NOMO-1 (cell line): ENCODE measurements around the gene CTSC.

Experiments used
- DNase-seq, 2 experiments: peaks; one replicate each; lab custom pipeline; 2025; ENCODE audit not compliant: unreplicated experiment in 2 of 2; lab: John Stamatoyannopoulos, UW

The CTSC gene

GRCh38 chr11:88337181-88337986 is at the start of gene CTSC:
TSS of gene CTSC (minus strand) at chr11:88337736. CDS start at chr11:88337672, 64 bp downstream.
- DNase-seq, result peak; percentile 82 to 85

- no peak for DNase-seq
Measured at GRCh38 chr11:88384669-88385005, 47.1 kb upstream of the CTSC start.

GRCh38 chr11:88384004-88384668 is 46.6 kb upstream of the CTSC start:
- no peak for DNase-seq

GRCh38 chr11:88383447-88383846 is 45.9 kb upstream of the CTSC start:
- no peak for DNase-seq

GRCh38 chr11:88379130-88379529 is 41.6 kb upstream of the CTSC start:
- no peak for DNase-seq

GRCh38 chr11:88378422-88379066 is 41.0 kb upstream of the CTSC start:
- DNase-seq, result no peak

GRCh38 chr11:88377646-88378045 is 40.1 kb upstream of the CTSC start:
- DNase-seq, result no peak

- DNase-seq, result no peak
Measured at GRCh38 chr11:88377144-88377543, 39.6 kb upstream of the CTSC start.

- no peak for DNase-seq
Measured at GRCh38 chr11:88375927-88376470, 38.5 kb upstream of the CTSC start.

GRCh38 chr11:88370782-88371181 is 33.2 kb upstream of the CTSC start:
- no peak for DNase-seq

GRCh38 chr11:88367310-88367709 is 29.8 kb upstream of the CTSC start:
- DNase-seq, result no peak

- peak; percentile 61 to 88 for DNase-seq
Measured at GRCh38 chr11:88363648-88364065, 26.1 kb upstream of the CTSC start.

- no peak for DNase-seq
Measured at GRCh38 chr11:88363004-88363403, 25.5 kb upstream of the CTSC start.

GRCh38 chr11:88360141-88360540 is 22.6 kb upstream of the CTSC start:
- DNase-seq, result no peak

- peak; percentile 38 to 76 for DNase-seq
Measured at GRCh38 chr11:88359541-88359940, 22.0 kb upstream of the CTSC start.

- no peak for DNase-seq
Measured at GRCh38 chr11:88359114-88359513, 21.6 kb upstream of the CTSC start.

GRCh38 chr11:88358040-88358431 is 20.5 kb upstream of the CTSC start:
- DNase-seq, result no peak

- peak in 1 of 2 experiments; percentile 7 for DNase-seq
Measured at GRCh38 chr11:88357323-88358039, 19.9 kb upstream of the CTSC start.

GRCh38 chr11:88355887-88356286 is 18.4 kb upstream of the CTSC start:
- no peak for DNase-seq

GRCh38 chr11:88354912-88355311 is 17.4 kb upstream of the CTSC start:
- DNase-seq, result peak; percentile 39 to 85
